AG09309 (cell line): ENCODE measurements around the gene CST7.
A peak's percentile ranks its signal among the peaks of the same experiment; 100 is the strongest.
"Not testable (repeated sequence)": the region's sequence is repeated elsewhere in the genome, so short reads cannot be mapped to it uniquely, and the experiment has no call there.

Experiments used
- DNase-seq: peaks from one replicate; pipeline ENCODE4 v3.0.0-alpha.2; 2010; ENCODE audit warnings: low read depth
- H3K4me3 ChIP-seq: 2 replicates; pipeline ENCODE4 v1.5.1; 2011; ENCODE audit warnings: mild to moderate bottlenecking, low read depth, low read length, moderate library complexity; ENCODE audit not compliant: control insufficient read depth
- TF ChIP-seq, protein P1 (sequence below): IDR thresholded peaks from 2 replicates; pipeline ENCODE4 v1.5.1; 2011; ENCODE audit warnings: mild to moderate bottlenecking, low read depth, low read length, inconsistent platforms; ENCODE audit not compliant: insufficient read depth, control insufficient read depth; ENCODE audit errors: missing control alignments

CST7 gene

DNA sequence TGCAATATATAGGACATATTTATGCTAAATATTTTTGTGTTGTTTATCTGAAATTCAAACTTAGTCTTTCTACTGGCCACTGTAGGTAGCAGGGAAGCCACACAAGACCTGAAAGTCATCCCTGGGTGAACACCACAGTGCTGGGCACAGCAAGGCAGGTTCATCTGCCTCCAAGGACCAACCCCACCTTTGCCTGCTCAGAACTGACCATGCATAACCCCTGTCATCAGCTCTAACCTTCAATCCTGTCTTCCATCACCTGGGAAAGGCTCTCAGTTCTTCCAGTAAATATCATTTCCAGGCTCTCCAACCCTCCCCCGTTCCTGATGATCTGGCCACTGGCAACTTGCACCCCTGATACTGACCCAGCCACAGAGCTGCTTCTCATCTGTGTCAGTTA lies 32.7 kb upstream of the CST7 start:
- TF ChIP-seq, protein P1, sequence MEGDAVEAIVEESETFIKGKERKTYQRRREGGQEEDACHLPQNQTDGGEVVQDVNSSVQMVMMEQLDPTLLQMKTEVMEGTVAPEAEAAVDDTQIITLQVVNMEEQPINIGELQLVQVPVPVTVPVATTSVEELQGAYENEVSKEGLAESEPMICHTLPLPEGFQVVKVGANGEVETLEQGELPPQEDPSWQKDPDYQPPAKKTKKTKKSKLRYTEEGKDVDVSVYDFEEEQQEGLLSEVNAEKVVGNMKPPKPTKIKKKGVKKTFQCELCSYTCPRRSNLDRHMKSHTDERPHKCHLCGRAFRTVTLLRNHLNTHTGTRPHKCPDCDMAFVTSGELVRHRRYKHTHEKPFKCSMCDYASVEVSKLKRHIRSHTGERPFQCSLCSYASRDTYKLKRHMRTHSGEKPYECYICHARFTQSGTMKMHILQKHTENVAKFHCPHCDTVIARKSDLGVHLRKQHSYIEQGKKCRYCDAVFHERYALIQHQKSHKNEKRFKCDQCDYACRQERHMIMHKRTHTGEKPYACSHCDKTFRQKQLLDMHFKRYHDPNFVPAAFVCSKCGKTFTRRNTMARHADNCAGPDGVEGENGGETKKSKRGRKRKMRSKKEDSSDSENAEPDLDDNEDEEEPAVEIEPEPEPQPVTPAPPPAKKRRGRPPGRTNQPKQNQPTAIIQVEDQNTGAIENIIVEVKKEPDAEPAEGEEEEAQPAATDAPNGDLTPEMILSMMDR = no peak
- no peak for DNase-seq
- H3K4me3 ChIP-seq = no peak overlapping the region

GRCh38 chr20:24917056-24917455 lies 32.0 kb upstream of the CST7 start:
- TF ChIP-seq, protein P1 = no peak
- no peak for DNase-seq

GRCh38 chr20:24917797-24918578 lies 31.1 kb upstream of the CST7 start:
- H3K4me3 ChIP-seq = no peak overlapping the region
- TF ChIP-seq, protein P1 = peak; percentile 88
- DNase-seq = peak; percentile 5

More at GRCh38 chr20:24917056-24917455, 32.0 kb upstream of the CST7 start:
- H3K4me3 ChIP-seq = no peak overlapping the region

DNA sequence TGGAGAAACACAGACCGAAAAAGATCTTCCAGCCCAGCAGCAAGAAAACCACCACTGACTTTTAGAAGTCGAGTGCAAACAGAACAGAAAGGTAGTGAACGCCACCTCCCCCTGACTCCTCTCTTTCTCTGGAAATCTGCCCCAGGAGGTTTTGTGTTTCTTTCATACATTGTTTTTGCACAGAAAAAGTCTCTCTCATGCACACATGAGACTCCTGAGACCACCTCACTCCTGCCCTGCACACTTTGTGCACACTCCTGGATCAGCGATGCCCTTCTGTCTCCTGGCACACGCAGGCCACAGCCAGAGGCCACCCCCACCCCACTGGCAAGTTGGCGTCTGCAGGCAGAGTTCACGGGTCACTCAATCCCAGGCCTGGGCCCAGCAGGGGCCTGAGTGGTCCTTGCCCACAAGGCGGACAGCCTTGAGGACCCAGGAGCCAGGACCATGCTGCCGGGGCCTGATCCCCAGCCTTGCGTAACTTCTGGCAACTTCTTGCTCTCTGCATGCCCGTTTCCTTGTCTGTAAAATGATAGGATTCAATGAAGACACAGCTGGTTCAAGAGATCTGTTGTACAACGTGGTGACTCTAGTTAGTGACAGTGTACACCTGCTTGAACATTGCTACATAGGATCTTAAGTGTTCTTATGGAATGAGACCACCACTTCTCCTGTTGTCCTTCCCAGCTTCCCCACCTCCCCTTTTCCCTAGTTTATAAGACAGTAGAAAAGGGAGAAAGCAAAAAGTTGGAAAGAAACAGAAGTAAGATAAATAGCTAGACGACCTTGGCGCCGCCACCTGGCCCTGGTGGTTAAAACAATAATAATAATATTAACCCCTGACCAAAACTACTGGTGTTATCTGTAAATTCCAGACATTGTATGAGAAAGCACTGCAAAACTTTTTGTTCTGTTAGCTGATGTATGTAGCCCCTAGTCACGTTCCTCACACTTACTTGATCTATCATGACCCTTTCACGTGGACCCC lies 30.2 kb upstream of the CST7 start:
- no peak for DNase-seq
- H3K4me3 ChIP-seq = no peak overlapping the region
- TF ChIP-seq, protein P1 = no peak

- DNase-seq, H3K4me3 ChIP-seq: not testable (repeated sequence)
Measured at GRCh38 chr20:24919665-24920064, 29.4 kb upstream of the CST7 start.

- not testable (repeated sequence) for H3K4me3 ChIP-seq, DNase-seq
Measured at GRCh38 chr20:24920706-24921105, 28.4 kb upstream of the CST7 start.

DNA sequence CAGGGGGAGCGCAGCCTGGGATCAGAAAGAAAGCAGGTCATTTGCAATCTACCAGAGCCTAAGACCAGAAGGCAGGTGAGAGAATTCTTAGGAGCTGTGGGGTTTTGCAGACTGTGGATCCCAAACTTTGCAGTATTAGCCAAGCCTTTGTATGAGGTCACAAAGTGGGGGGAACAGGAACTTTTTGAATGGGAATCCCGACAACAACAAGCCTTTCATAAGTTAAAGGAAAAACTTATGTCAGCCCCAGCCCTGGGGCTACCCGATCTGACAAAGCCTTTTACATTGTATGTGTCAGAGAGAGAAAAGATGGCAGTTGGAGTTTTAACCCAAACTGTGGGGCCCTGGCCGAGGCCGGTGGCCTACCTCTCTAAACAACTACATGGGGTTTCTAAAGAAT lies 19.8 kb upstream of the CST7 start:
- not testable (repeated sequence) for H3K4me3 ChIP-seq, DNase-seq

- DNase-seq = not testable (repeated sequence)
Measured at GRCh38 chr20:24929867-24930723, 19.0 kb upstream of the CST7 start.

More at GRCh38 chr20:24929867-24930723, 19.0 kb upstream of the CST7 start:
- not testable (repeated sequence) for H3K4me3 ChIP-seq
